Measurements from ENCODE around the gene CCDC148.
"Not testable (repeated sequence)": the region's sequence is repeated elsewhere in the genome, so short reads cannot be mapped to it uniquely, and the experiment has no call there.

Gene CCDC148

DNA sequence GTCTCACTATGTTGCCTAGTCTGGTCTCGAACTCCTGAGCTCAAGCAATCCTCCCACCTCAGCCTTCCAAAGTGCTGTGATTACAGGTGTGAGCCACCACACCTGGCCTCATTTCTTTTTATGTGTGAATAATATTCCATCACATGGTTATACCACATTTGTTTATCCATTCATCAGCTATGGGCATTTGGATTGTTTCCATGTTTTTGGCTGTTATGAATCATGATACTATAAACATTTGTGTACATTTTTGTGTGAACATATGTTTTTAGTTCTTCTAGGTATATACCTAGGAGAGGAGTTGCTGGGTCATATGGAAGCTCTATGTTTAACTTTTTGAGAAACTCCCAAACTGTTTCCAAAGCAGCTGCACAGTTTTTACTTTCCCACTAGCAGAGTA, 24.6 kb upstream of the CCDC148 start:
- no peak for DNase-seq

DNA sequence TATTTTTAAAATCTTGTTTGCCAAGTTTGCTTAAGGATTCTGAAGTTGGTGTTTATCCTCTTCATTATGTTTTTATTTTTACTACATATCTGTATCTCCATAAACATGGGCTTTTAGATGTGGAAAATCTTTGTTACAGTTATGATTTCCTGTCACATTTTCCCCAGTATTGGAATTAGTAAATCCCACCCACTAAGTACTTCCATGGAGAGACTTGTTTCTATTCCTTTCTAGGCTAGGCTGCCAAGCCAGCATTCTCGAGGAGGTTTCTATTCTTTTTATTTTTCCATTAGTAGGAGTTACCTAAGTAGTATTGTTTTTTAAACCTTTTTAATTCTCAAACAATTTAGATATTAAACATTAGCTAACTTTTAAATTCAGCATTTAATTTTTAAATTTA, 22.3 kb upstream of the CCDC148 start:
- DNase-seq = no peak

DNA sequence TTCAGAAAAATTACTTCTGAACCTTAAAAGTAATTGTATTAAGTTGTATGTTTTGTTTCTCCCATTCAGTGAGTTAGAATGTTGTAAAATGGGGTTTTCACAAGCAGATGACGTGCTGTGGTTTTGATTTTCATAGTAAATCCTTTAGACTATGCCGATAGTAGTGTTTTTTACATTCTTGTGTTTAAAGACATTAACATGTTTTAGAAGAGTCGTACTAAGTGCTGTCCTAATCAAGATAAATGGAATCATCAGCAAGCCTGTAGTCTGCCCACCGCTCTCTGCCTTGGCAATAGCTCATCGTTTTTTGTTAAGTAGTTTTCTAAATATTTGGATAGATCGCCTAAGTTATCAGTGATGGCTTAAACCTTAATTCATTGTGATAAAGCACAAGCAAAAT, 21.7 kb upstream of the CCDC148 start:
- DNase-seq = no peak

DNA sequence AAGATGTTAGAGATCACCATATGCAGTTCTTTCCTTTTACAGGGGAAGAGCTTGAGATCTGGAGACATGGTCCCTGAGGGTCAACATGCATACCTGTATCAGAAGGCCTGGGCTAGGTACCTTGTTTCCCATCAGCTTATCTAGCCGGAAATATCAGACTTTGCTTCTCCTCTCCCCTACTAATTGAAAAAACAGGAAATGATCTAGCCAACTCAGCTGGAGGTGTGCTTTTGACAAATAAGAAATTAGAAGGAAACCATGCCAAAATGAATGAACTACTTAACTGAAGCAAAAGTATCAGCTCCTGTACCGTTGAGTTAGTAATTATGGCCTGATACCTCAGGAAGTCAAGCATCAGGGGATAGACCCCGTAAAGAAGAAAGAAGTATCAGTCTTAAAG, 20.6 kb upstream of the CCDC148 start:
- no peak for DNase-seq

DNA sequence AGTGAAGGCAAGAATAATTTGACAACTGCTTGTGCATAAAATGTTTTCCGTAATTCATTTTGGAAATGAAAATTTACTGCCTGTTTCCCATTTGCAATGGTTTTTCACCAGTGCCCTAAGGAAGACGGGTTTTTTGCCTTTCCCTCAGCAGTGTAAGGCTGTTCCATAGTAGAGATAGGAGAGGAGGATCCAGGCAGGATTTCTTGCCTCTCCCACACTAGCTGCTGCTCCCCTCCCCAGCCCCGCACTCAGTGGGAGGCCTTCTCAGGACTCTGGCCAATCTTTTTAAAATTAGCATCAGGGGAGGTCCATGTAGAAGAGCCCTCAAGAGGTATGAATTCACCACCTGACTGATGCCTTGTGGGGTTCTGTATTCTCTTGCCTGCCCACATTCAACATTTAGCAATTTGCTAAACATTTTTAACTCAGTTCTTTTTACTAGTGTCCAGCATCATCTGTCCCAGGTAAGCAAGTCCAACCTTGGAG, 18.0 kb upstream of the CCDC148 start:
- DNase-seq = not testable (repeated sequence)

DNA sequence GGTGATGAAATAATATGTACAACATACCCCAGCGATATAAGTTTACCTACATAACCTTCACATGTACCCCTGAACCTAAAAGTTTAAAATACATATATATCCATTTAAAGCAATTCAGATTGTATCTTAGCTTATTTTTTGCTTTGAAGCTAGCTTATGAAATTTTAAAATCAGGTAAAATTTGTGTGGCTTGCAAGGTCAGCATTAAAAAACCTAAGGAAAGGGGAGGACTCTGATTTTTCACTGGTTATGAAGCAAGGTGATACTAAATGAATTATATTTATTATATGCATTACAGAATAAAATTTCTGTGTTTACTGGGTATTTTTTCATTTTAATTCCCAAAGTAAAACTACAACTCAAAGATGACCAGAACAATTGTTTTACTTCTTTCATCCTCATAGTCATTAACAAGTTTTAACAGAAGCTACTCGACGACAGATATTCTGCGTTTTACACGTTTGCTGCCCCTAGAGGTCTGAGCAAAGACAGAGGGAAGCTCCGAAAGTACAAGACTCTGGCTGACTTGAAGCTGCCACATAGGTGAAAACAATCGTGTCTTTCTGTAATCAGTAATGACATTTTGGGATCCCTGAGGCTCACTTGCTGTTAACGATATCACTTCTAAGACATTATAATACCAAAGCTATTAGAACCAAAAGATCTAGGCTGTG, 17.3 kb upstream of the CCDC148 start:
- no peak for DNase-seq

DNA sequence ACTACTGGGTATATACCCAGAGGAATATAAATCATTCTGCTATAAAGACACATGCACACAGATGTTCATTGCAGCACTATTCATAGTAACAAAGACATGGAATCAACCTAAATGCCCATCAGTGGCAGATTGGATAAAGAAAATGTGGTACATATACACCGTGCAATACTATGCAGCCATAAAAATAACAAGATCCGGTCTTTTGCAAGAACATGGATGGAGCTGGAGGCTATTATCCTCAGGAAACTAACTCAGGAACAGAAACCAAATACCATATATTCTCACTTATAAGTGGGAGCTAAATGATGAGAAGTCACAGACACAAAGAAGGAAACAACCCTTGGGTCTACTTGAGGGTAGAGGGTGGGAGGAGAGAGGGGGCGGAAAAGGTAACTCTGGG, 16.7 kb upstream of the CCDC148 start:
- not testable (repeated sequence) for DNase-seq

DNA sequence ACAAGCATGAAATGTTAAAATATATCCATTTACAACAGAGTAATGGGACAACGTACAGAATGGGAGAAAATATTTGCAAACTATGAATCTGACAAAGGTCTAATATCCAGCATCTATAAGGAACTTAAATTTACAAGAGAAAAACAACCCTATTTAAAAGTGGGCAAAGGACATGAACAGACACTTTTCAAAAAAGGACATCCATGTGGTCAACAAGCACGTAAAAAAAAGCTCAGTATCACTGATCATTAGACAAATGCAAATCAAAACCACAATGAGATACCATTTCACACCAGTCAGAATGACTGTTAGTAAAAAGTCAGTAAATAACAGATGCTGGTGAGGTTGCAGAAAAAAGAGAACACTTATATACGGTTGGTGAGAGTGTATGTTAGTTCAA, 16.3 kb upstream of the CCDC148 start:
- not testable (repeated sequence) for DNase-seq

DNA sequence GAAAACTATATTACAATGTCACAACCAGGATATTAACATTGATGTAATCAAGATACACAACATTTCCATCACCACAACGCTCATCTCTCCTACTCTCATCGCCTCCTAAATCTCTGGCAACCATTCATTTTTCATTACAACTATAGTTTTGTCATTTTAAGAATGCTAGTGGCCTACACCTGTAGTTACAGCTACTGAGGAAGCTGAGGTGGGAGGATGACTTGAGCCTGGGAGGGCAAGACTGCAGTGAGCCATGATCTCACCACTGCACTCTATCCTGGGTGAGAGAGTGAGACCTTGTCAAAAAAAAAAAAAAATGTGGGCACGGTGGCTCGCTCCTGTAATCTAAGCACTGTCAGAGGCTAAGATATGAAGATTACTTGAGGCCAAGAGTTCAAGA, 10.7 kb upstream of the CCDC148 start:
- DNase-seq = no peak

DNA sequence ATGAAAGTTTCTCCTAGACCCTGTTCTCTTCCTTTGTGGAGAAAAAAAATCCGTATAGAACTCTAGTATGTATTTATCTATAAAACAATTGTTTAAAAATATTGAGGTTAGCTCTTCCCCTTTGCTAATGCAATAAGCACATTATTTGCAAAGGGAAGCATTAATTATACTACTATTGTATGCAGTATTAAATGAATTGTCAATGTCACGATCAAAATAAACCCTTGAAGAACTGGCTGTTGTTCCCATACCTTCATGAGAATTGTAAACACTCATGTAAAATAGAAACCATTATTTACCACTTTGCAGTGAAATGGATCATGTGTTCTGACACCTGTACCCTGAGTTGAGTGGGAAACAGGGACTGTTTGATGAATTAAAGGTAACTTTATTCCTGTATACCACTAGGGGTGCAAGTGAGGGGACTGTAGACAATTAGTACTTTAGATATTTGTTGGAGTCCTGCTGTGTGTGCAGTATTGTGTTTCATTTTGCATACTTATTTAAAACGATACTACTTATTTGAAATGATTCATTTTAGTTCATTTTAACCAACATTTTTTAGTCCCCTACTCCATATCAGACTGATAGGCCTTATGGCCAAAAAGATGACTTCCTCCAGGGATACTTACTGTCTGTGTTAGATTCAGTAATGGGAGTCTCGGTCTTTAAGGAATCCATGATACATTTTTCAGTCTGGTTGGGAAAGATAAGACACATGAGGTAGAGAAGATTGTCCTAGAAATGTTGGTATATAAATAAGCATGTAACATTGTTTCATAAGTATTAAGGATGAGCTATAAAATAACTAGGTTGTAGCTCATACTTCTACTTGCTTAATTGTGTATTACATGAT, 8.1 kb upstream of the CCDC148 start:
- no peak for DNase-seq

DNA sequence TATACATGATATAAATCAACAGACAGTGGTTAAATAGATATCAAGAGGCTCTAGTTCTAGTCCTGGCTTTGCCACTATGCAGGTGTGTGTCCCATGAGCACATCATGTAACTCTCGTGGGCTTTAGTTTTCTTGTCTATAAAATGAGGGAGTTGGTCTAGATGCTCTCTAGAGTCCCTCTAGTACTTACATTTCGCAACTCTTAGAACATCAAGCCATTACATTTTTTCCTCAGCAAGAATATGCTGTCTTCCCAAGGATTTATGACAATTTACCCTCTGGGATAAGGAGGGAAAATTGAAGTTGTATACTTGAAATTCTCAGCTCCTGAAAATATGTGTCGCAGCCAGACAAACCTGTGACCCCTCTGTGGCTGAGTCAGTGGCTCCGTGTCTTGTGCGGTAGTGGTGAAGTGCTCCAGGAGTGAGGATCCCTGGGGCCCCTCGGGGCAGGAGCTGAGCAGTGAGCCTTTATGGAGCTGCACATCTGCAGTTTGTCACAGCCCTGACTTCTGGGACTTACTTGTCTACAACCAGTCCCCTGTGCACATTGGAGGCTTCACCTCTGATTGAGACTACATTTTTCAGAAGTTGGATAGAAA, 7.0 kb upstream of the CCDC148 start:
- DNase-seq = no peak

DNA sequence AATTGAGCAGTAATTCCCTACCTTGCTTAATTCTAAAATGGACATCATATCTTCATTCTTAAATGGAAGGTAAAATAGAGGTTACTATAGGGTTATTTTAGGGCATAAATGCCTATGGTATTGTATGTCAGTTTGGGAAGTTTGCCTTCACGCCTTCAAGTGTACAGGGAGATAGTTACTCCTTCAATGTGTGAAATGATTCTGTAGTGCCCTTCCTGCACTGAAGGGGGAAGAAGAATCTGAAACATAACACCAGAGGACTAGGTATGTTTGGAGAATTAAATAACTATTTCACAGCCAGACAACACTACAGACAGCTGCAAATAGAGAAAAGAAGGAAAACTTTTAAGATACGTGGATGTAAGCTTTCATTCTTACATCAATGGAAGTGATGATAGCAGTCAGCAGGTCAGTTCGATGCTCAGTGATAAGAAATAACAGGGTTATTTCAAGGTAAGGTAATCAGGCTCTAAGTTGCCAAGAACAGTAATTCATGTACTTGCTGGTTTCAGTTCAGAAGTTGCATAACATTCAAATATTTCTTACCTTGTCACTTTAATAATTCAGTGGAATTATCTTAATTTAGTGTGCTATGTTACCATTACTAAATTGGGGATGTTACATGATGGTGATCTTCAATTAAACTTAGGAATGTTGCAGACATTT, 4.2 kb upstream of the CCDC148 start:
- no peak for DNase-seq

DNA sequence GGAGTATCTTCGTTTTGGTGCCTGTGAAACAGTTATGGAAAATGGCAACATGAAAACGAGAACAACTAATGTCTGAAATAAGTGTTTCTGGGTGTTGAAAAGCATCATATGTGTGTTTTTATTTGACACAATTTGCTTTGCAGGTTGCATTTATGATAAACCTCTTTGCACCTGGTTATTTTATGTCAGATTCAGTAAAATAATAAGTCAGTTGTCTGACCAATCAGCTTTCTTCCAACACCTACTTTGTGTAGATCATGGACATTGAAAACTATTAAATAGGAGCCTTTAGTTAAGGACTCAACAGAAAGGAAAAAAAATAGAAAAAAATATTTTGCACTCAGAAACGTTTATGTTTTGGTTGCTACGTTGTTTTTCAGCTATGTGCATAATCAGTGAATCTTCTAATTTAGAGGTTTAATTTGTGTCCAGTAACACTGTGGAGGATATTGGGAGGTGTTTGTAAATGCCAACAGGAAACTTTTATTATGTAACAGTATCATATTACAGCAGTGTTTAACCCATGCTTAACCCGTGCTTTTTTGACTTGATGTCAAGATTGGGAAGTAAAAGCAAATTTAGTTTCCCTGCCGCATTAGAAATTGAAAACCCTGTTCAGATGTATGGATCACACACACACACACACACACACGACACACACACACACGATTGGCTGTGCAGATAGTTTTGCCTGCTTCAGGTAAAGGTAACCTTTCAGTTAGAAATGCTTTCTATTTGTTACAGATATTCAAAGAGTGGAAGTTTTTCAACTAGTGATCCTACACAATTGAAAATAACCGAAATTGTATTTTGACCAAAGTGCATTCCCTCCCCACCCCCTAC, 2.8 kb upstream of the CCDC148 start:
- no peak for DNase-seq

DNA sequence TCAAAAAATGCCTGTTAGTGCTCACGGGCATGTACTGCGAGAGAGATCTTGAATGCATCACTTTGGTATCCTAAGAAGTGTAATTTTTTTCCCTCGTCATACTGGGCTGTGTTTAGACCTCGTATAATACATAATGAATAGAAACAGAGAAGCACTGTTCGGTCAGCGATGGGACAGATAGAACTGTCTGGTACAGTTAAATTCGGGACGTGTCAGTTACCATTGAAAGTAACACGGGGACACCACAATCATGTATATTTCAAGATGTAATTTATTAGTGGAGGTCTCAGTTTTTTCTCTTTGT, 2.0 kb upstream of the CCDC148 start:
- no peak for DNase-seq

DNA sequence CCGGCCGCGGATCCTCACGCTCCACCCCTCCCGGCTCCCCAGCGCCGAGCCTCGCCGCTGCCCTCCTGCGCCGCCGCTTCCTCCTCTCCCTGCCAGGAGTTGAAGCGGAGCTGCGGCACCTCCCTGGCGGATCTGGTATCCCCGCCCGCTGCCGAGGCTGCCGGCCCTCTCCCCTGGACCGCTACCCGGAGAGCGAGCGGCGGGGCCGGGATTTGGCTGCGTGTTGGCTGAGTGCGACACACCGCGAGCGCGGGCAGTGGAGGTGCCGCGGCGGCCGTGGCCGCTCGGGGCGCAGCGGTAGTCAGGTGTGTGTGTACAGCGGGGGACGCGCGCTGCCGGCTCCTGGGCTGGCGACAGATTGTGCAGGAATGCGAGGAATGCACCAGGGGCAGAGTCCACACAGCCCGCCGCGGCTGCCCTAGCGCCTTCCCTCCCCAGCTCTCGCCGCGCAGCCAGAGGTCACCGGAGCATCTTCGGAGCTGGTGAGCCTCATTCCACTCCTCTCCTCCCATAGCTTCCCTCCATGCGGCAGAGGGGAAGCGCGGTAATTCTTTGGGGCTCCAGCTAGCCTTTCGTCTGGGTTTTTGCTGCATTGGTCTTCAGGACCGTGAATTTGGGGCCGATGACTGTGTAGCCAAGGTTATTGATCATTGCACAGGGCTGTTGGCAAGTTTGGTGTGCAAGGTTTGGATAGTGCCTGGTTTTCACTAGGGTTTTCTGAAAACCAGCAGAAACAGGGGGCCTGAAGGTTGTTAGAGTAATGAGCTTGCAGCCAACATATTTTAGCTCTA, 1.5 kb upstream of the CCDC148 start:
- DNase-seq = peak; percentile 28

DNA sequence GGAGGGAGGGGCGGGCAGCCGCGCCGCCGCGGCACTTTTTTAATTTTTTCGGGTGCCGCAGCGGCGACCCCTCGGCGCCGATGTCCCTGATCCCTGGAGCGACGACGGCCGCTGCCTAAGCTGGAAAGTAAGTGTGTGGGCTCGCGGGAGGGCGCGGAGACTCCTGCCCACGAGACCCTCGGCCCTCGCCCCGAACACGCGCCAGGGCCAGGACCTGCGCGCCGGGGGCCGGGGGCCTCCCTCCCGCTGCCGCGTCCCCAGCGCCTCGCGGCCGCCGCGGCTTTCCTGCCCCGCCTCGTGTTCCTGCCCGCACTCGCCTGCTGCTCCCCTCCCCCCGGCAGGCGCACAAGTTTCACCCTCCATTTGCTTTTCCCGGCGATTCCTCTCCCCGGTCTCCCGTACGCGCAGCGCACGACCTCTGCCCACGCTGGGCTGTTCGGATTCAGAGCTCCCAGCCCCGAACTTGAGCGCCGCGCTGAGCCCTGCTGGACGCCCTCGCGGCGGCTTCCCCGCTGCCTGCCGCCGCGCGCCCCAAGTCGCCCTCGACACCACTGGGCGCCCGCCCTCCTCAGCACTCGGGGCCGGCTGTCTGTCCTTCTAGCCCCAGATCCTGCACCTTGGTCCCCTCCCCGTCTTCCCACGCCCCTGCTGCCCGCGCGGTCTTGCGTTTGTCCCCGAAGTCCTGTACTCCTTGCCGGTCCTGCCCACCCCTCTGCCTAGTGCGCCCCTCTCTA, 706 bp upstream of the CCDC148 start:
- no peak for DNase-seq

DNA sequence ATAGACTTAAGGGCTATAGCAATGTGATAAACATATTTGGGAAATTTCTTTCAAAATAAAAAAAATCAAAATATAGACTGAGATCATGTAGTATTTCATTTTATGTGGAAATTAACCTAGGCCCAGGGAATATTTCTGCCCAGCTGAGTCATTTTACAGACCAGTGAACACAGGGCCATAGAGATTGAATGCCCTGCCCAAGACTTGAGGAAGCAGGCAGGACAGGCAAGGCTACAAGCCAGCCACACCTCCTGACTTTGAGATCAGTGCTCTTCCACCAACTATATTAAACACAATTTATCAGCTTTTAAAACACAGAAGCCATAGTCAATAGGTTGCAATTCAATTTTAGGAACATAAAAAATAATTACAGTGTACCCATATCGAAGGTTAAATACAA, 12.9 kb downstream of the CCDC148 start:
- DNase-seq = no peak

DNA sequence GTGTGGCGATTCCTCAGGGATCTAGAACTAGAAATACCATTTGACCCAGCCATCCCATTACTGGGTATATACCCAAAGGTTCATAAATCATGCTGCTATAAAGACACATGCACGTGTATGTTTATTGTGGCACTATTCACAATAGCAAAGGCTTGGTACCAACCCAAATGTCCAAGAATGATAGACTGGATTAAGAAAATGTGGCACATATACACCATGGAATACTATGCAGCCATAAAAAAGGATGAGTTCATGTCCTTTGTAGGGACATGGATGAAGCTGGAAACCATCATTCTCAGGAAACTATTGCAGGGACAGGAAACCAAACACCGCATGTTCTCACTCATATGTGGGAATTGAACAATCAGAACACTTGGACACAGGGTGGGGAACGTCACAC, 17.5 kb downstream of the CCDC148 start:
- DNase-seq = not testable (repeated sequence)

DNA sequence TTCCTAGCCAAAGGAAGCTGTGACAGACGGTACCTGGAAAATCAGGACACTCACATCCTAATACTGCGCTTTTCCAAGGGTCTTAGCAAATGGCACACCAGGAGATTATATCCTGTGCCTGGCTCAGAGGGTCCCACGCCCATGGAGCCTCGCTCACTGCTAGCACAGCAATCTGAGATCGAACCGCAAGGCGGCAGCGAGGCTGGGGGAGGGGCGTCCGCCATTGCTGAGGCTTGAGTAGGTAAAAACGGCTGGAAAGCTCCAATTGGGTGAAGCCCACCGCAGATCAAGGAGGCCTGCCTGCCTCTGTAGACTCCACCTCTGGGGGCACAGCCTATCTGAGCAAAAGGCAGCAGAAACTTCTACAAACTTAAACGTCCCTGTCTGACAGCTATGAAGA, 22.8 kb downstream of the CCDC148 start:
- DNase-seq = not testable (repeated sequence)

DNA sequence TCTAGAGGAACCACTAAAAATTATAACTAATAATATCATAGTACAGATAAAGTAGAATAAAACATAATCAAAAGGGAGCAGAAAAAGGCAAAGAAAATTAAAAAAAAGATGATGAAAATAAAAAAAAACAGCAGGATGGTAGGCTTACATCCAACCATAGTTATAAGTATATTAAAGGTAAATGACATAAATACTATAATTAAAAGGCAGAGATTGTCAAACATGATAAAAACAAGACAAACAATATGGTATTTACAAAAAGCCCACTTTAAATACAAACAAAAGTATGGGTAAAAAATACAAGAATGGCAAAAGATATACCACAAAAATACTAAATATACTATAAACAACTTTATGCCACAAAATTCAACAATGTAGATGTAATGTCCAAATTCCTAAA, 24.4 kb downstream of the CCDC148 start:
- no peak for DNase-seq

DNA sequence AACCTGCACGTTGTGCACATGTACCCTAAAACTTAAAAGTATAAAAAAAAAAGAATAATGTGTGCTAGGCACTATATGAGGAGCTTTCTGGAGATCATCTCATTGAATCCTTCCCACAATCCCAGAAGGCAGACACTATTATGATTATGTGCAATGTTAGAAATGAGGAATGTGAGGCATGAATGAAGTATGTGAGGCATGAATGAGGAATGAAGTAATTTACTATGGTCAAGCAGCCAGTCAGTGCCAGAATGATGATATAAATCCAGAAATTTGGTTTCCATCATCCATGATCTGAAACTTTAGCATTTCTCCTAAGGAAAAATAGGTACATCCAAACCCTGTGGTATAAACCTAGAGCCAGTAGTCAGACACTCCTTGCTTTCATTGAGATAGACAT, 42.0 kb downstream of the CCDC148 start:
- DNase-seq = no peak
